Calu3 (cell line): Measurements from ENCODE around the gene LYG1. TPM values are rescaled to one million over a fixed set of nuclear protein-coding genes. Genes with fewer than 3 reads are reported as not detected.
A peak's percentile ranks its signal among the peaks of the same experiment; 100 is the strongest.
"Not testable (repeated sequence)": the region's sequence is repeated elsewhere in the genome, so short reads cannot be mapped to it uniquely, and the experiment has no call there.

Experiments used
- Bru-seq: library from RNA; stranded (reverse); fragments of 400-500 nt; gene quantifications from one replicate; lab custom pipeline; 2021; lab: Mats Ljungman, UMichigan
- BruChase-seq, 2 experiments: library from RNA; stranded (reverse); fragments of 400-500 nt; gene quantifications; one replicate each; lab custom pipeline; 2021; lab: Mats Ljungman, UMichigan
- BruUV-seq: library from RNA; stranded (reverse); fragments of 400-500 nt; replicated peaks from 2 replicates; lab custom pipeline; 2021; lab: Mats Ljungman, UMichigan
- CTCF ChIA-PET: fragments of 300-600 bp; sonication (Branson Sonifier 250); formaldehyde crosslinking; loops from one replicate; lab custom pipeline; 2022; ENCODE audit warnings: antibody characterized with exemption; lab: Charles Lee
- DNase-seq: peaks from one replicate; pipeline ENCODE4 v3.0.0; 2022
- H3K27ac Mint-ChIP-seq: one replicate; pipeline ENCODE4 v1.8.0; 2022; ENCODE audit warnings: mixed read lengths; ENCODE audit not compliant: unreplicated experiment
- H3K27me3 Mint-ChIP-seq: one replicate; pipeline ENCODE4 v1.8.0; 2022; ENCODE audit warnings: mixed read lengths; ENCODE audit not compliant: unreplicated experiment
- H3K36me3 Mint-ChIP-seq: one replicate; pipeline ENCODE4 v1.8.0; 2022; ENCODE audit warnings: mild to moderate bottlenecking, moderate library complexity, mixed read lengths; ENCODE audit not compliant: insufficient read depth, unreplicated experiment
- H3K4me1 Mint-ChIP-seq: one replicate; pipeline ENCODE4 v1.8.0; 2022; ENCODE audit warnings: mild to moderate bottlenecking, low read depth, mixed read lengths; ENCODE audit not compliant: unreplicated experiment
- H3K4me3 Mint-ChIP-seq: one replicate; pipeline ENCODE4 v1.8.0; 2022; ENCODE audit warnings: mild to moderate bottlenecking, low read depth, moderate library complexity, mixed read lengths; ENCODE audit not compliant: unreplicated experiment
- H3K9me3 Mint-ChIP-seq: one replicate; pipeline ENCODE4 v1.8.0; 2022; ENCODE audit warnings: low read depth, mixed read lengths; ENCODE audit not compliant: unreplicated experiment
- intact Hi-C: fragments of 100-400 bp; cut with micrococcal nuclease; formaldehyde crosslinking; loops from one replicate; pipeline ENCODE4 v1.10.0; 2022; ENCODE audit not compliant: unreplicated experiment
- long read RNA-seq: library from polyadenylated mRNA; stranded (forward); transcript quantifications from one replicate; pipeline ENCODE4 v2.0.0, GENCODE V29; 2022
- total RNA-seq: library from RNA; stranded (reverse); gene quantifications from 2 replicates; pipeline ENCODE4 v1.2.3, GENCODE V29; 2022
- TF ChIP-seq, protein P1 (sequence below): fragments of 200-600 bp; IDR thresholded peaks from one replicate; pipeline ENCODE4 v1.8.0; 2022; ENCODE audit warnings: antibody characterized with exemption; ENCODE audit not compliant: unreplicated experiment

The LYG1 gene
- total RNA-seq = 2.3 and 3.5 TPM in 2 replicates
- percentile 44 among the genes with signal in this experiment for Bru-seq, nascent RNA
- percentile 59 among the genes with signal in this experiment for BruChase-seq, experiment 1, labeled RNA remaining after a 6-hour chase
- percentile 63 among the genes with signal in this experiment for BruChase-seq, experiment 2, labeled RNA remaining after a 2-hour chase
- long read RNA-seq, partial matches to known transcripts = 1 of 4 reads
- long read RNA-seq, other reads (novel, unspliced or antisense) = 3 of 4 reads

DNA sequence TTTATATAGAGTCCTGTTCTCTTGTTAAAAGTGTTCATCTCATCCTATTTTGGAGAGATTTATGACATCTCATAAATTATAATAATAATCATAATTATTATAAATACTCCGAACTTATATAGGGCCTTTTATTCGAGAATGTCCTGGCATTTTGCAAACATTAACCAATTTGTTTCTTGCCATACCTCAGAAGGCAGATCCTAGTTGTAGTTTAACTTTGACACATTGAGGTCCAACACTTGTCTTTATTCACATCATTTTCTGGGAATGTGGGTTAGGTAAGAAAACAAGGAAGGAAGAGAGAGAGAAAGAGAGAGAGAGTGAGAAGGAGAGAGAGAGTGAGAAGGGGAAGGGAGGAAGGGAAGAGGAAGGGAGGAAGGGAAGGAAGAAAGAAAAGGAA, at the start of gene LYG1:
LYG1 (minus strand) TSS at position 101 of the 400 bp plus-strand sequence. CDS start 5,527 bp downstream, outside the sequence.
- H3K4me1 Mint-ChIP-seq, H3K27me3 Mint-ChIP-seq, intact Hi-C loops, H3K36me3 Mint-ChIP-seq, DNase-seq, CTCF ChIA-PET, BruUV-seq, H3K4me3 Mint-ChIP-seq, H3K9me3 Mint-ChIP-seq, H3K27ac Mint-ChIP-seq: not testable (repeated sequence)

DNA sequence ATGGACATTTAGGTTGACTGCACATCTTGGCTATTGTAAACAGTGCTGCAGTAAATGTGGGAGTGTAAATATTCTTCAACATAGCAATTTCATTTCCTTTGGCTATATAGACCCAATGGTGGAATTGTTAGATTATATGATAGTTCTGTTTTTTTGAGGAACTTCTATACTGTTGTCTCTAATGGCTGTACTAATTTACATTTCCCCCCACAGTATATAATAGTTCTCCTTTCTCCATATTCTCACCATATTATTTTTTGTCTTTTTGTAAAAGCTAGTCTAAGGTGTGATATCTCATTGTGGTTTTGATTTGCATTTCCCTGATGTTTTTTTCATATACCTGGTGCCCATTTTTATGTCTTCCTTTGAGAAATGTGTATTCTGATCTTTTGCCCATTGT, 49.2 kb upstream of the LYG1 start:
- no peak overlapping the region for H3K4me3 Mint-ChIP-seq
- no peaks in the 10 kb centered on the region for H3K9me3 Mint-ChIP-seq
- no peaks in the 10 kb centered on the region for H3K36me3 Mint-ChIP-seq
- TF ChIP-seq, protein P1, sequence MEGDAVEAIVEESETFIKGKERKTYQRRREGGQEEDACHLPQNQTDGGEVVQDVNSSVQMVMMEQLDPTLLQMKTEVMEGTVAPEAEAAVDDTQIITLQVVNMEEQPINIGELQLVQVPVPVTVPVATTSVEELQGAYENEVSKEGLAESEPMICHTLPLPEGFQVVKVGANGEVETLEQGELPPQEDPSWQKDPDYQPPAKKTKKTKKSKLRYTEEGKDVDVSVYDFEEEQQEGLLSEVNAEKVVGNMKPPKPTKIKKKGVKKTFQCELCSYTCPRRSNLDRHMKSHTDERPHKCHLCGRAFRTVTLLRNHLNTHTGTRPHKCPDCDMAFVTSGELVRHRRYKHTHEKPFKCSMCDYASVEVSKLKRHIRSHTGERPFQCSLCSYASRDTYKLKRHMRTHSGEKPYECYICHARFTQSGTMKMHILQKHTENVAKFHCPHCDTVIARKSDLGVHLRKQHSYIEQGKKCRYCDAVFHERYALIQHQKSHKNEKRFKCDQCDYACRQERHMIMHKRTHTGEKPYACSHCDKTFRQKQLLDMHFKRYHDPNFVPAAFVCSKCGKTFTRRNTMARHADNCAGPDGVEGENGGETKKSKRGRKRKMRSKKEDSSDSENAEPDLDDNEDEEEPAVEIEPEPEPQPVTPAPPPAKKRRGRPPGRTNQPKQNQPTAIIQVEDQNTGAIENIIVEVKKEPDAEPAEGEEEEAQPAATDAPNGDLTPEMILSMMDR = no peak
- BruUV-seq = no TSS peak
- H3K27ac Mint-ChIP-seq = no peak overlapping the region
- DNase-seq = no peak
- CTCF ChIA-PET = no interaction called here
- intact Hi-C loops = no loop called here
- no peaks in the 10 kb centered on the region for H3K27me3 Mint-ChIP-seq
- H3K4me1 Mint-ChIP-seq = peaks cover 13% of the 10 kb centered on the region

DNA sequence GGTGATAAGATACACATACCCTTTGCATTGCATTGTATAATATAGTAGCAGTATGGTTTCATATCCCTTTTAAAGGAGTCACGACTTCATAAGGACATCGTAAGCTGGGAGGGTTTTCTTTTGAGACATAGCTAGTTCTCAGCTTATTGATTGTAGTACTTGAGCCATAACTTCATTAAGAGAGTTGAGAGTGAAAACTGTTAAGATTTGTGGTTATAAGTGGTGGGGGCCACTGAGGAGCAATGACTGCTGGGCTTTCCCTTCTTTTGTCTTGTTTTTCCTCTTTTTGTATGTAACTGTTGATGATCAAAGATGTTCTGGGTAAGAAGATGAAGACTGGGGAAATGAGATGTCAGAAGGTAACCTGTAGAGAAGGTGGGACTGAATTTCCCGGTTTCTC, 47.2 kb upstream of the LYG1 start:
- TF ChIP-seq, protein P1 = no peak
- H3K36me3 Mint-ChIP-seq = no peaks in the 10 kb centered on the region
- no peaks in the 10 kb centered on the region for H3K27me3 Mint-ChIP-seq
- peaks cover 14% of the 10 kb centered on the region for H3K4me1 Mint-ChIP-seq
- H3K9me3 Mint-ChIP-seq = no peaks in the 10 kb centered on the region
- intact Hi-C loops = no loop called here
- DNase-seq = no peak
- H3K4me3 Mint-ChIP-seq = no peak overlapping the region
- CTCF ChIA-PET = no interaction called here
- no peak overlapping the region for H3K27ac Mint-ChIP-seq
- no TSS peak for BruUV-seq

DNA sequence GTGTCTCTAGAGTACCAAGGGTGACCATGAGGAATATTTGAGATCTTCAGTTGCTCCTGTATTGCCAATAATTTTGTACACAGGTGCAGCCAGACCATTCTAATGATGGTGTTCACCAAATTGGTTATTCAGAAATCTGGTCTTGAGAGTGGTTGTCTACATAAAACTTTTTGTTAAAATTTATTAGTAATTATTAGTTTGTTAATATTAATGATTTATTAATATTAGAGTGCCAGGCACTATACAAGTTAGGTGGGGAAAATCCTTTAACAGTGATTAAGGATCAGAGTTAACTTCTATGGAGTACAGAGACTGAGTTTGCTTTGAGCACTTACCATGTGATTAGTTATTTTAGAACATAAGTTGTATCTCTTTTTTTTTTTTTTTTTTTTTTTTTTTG, 45.2 kb upstream of the LYG1 start:
- Mint-ChIP-seq H3K4me3 (no peak overlapping the region), H3K9me3 (no peaks in the 10 kb centered on the region), H3K36me3 (no peaks in the 10 kb centered on the region), H3K27ac (no peak overlapping the region), H3K4me1 (peaks cover 25% of the 10 kb centered on the region), H3K27me3 (no peaks in the 10 kb centered on the region)
- no peak for DNase-seq
- intact Hi-C loops = no loop called here
- CTCF ChIA-PET = interaction anchor here (0.6 kb wide), 1 partner anchor 9 kb away, joined by 5 read pairs; no protein-coding TSS in a partner anchor
- TF ChIP-seq, protein P1 = no peak
- BruUV-seq = no TSS peak

DNA sequence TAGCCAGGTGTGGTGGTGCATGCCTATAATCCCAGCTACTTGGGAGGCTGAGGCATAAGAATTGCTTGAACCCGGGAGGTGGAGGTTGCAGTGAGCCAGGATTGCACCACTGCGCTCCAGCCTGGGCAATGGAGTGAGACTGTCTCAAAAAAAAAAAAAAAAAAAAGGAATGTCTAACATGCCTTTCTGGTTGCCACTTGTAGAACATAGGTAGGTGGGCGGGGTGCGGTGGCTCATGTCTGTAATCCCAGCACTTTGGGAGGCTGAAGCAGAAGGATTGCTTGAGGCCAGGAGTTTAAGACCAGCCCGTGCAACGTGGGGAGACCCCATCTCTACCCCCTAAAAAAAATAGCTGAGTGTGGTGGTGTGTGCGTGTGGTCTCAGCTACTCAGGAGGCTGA, 44.4 kb upstream of the LYG1 start:
- H3K4me3 Mint-ChIP-seq, intact Hi-C loops, DNase-seq, H3K36me3 Mint-ChIP-seq, H3K27ac Mint-ChIP-seq, BruUV-seq, H3K27me3 Mint-ChIP-seq, H3K9me3 Mint-ChIP-seq, CTCF ChIA-PET: not testable (repeated sequence)
- peaks cover 25% of the 10 kb centered on the region for H3K4me1 Mint-ChIP-seq
